OCI-LY7 (cell line): ENCODE measurements around the gene NRN1. TPM values are rescaled to one million over a fixed set of nuclear protein-coding genes. Genes with fewer than 3 reads are reported as not detected.

ENCODE experiments used
- BruUV-seq: library from RNA; stranded (reverse); fragments of 400-500 nt; replicated peaks from 2 replicates; lab custom pipeline; 2021; lab: Mats Ljungman, UMichigan
- CTCF ChIA-PET: fragments of 300-600 bp; sonication (Branson Sonifier 250); formaldehyde crosslinking; loops from one replicate; lab custom pipeline; 2022; ENCODE audit warnings: antibody characterized with exemption; ENCODE audit not compliant: unreplicated experiment; lab: Charles Lee
- POLR2A ChIA-PET: fragments of 300-600 bp; sonication (Branson Sonifier 250); formaldehyde crosslinking; loops from one replicate; lab custom pipeline; 2022; ENCODE audit warnings: antibody characterized with exemption; lab: Charles Lee
- DNase-seq: peaks from one replicate; pipeline ENCODE4 v3.0.0-alpha.2; 2015; ENCODE audit warnings: low spot score
- H2AFZ ChIP-seq: fragments of 200-600 bp; sonication (generic), shearing (Covaris generic); 2 replicates; pipeline ENCODE4 v1.6.1; 2014; ENCODE audit warnings: mild to moderate bottlenecking, antibody characterized with exemption, low read length, moderate library complexity
- H3K27ac ChIP-seq: fragments of 200-600 bp; sonication (generic); 2 replicates; pipeline ENCODE4 v1.5.1; 2014; ENCODE audit warnings: mixed run types, low read depth, mild to moderate bottlenecking, moderate library complexity, low read length, inconsistent platforms; ENCODE audit not compliant: poor library complexity, severe bottlenecking
- H3K36me3 ChIP-seq: fragments of 200-600 bp; sonication (generic); 2 replicates; pipeline ENCODE4 v1.6.1; 2014; ENCODE audit warnings: mild to moderate bottlenecking, antibody characterized with exemption, low read length, moderate library complexity, mixed read lengths; ENCODE audit not compliant: insufficient read depth
- H3K4me1 ChIP-seq: fragments of 200-600 bp; sonication (generic); 2 replicates; pipeline ENCODE4 v1.5.1; 2014; ENCODE audit warnings: mild to moderate bottlenecking, low read length; ENCODE audit not compliant: insufficient read depth, poor library complexity, severe bottlenecking
- H3K4me2 ChIP-seq: fragments of 200-600 bp; sonication (generic); 2 replicates; pipeline ENCODE4 v1.6.1; 2014; ENCODE audit warnings: mild to moderate bottlenecking, low read length
- H3K4me3 ChIP-seq: fragments of 200-600 bp; sonication (generic); 2 replicates; pipeline ENCODE4 v1.5.1; 2014; ENCODE audit warnings: mild to moderate bottlenecking, low read depth, low read length; ENCODE audit not compliant: poor library complexity, severe bottlenecking
- H3K79me2 ChIP-seq: fragments of 200-600 bp; sonication (generic); 2 replicates; pipeline ENCODE4 v1.6.1; 2016; ENCODE audit warnings: low read depth, mild to moderate bottlenecking, low read length, moderate library complexity, mixed read lengths; ENCODE audit not compliant: insufficient read depth
- H3K9me2 ChIP-seq: fragments of 200-600 bp; sonication (generic); 2 replicates; pipeline ENCODE4 v1.6.1; 2016; ENCODE audit warnings: mild to moderate bottlenecking, low read length, mixed read lengths; ENCODE audit not compliant: insufficient read depth
- H3K9me3 ChIP-seq: fragments of 200-600 bp; sonication (generic); 2 replicates; pipeline ENCODE4 v1.6.1; 2014; ENCODE audit warnings: mild to moderate bottlenecking, mixed run types, low read length, mixed read lengths
- H4K20me1 ChIP-seq: fragments of 200-600 bp; sonication (generic); 2 replicates; pipeline ENCODE4 v1.6.1; 2014; ENCODE audit warnings: mild to moderate bottlenecking, antibody characterized with exemption, low read length, moderate library complexity, mixed read lengths; ENCODE audit not compliant: insufficient read depth
- EZH2phosphoT487 ChIP-seq: fragments of 200-600 bp; sonication (generic); IDR thresholded peaks from 2 replicates; pipeline ENCODE4 v1.6.1; 2018; ENCODE audit warnings: low read depth, borderline replicate concordance, mild to moderate bottlenecking, mixed run types, antibody characterized with exemption, low read length, moderate library complexity, mixed read lengths
- intact Hi-C: fragments of 100-400 bp; cut with micrococcal nuclease; formaldehyde crosslinking; loops from one replicate; pipeline ENCODE4 v1.10.0; 2022; ENCODE audit not compliant: unreplicated experiment
- total RNA-seq, 2 experiments: library from RNA; depleted of rRNA in 1 of 2; stranded (reverse); fragments of >200 nt in 1 of 2; shearing (Covaris generic) in 1 of 2; gene quantifications; 2 replicates each; pipeline ENCODE4 v1.2.3, GENCODE V29; 2014 to 2022
- TF ChIP-seq, protein P1 (sequence below): fragments of 200-600 bp; sonication (generic); conservative IDR thresholded peaks from 2 replicates; pipeline ENCODE4 v1.5.1; 2014; ENCODE audit warnings: mild to moderate bottlenecking, antibody characterized with exemption, low read length, moderate library complexity, mixed read lengths

NRN1 gene
- total RNA-seq, 2 experiments from 2014 or later: 6.4 to 24.8 TPM

GRCh38 chr6:5960456-5960855 is 46.3 kb downstream of the NRN1 start:
- no peaks in the 10 kb centered on the region for H4K20me1 ChIP-seq
- no peak overlapping the region for H3K4me3 ChIP-seq
- no peak overlapping the region for H3K4me2 ChIP-seq
- H3K9me2 ChIP-seq: no peaks in the 10 kb centered on the region
- no TSS peak for BruUV-seq
- no peaks in the 10 kb centered on the region for H3K9me3 ChIP-seq
- no peak overlapping the region for H2AFZ ChIP-seq
- ChIA-PET CTCF (no interaction called here), POLR2A (interaction anchor here (0.8 kb wide), 1 partner anchor 24 kb away, joined by 3 read pairs; no protein-coding TSS in a partner anchor)
- no peaks in the 10 kb centered on the region for H3K79me2 ChIP-seq
- intact Hi-C loops: no loop called here
- no peak overlapping the region for H3K27ac ChIP-seq
- no peaks in the 10 kb centered on the region for H3K4me1 ChIP-seq
- TF ChIP-seq, protein P1, sequence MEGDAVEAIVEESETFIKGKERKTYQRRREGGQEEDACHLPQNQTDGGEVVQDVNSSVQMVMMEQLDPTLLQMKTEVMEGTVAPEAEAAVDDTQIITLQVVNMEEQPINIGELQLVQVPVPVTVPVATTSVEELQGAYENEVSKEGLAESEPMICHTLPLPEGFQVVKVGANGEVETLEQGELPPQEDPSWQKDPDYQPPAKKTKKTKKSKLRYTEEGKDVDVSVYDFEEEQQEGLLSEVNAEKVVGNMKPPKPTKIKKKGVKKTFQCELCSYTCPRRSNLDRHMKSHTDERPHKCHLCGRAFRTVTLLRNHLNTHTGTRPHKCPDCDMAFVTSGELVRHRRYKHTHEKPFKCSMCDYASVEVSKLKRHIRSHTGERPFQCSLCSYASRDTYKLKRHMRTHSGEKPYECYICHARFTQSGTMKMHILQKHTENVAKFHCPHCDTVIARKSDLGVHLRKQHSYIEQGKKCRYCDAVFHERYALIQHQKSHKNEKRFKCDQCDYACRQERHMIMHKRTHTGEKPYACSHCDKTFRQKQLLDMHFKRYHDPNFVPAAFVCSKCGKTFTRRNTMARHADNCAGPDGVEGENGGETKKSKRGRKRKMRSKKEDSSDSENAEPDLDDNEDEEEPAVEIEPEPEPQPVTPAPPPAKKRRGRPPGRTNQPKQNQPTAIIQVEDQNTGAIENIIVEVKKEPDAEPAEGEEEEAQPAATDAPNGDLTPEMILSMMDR: no peak
- TF ChIP-seq EZH2phosphoT487: no peak
- no peaks in the 10 kb centered on the region for H3K36me3 ChIP-seq
- no peak for DNase-seq

DNA sequence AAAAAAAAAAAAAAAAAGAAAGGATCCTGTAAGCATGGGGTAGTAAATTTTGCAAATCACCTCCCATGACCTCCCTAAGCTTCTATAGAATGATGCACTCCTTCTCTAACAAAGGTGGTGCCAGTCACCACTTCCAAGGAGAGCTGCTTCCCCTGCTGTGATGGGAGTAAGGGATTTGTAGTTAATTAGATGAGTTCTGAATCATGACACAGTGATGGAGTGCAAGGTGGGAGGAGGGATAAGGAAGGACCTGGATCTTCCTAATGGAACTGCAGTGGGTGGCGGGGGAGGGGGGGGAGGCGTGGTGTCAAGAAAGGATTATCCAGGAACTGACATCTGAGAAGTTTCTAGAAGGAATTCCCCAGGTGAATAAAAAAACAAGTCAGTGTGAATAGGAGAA is 47.8 kb downstream of the NRN1 start:
- Histone ChIP-seq H3K27ac (no peak overlapping the region), H3K4me2 (no peak overlapping the region), H2AFZ (no peak overlapping the region), H3K9me2 (no peaks in the 10 kb centered on the region), H4K20me1 (no peaks in the 10 kb centered on the region), H3K4me1 (no peaks in the 10 kb centered on the region), H3K4me3 (no peak overlapping the region), H3K36me3 (no peaks in the 10 kb centered on the region), H3K9me3 (no peaks in the 10 kb centered on the region), H3K79me2 (no peaks in the 10 kb centered on the region)
- ChIA-PET POLR2A (no interaction called here), CTCF (no interaction called here)
- intact Hi-C loops: no loop called here
- no peak for DNase-seq
- no TSS peak for BruUV-seq
- TF ChIP-seq, protein P1: no peak
- no peak for TF ChIP-seq EZH2phosphoT487

GRCh38 chr6:5956939-5957338 is 49.8 kb downstream of the NRN1 start:
- H3K4me1 ChIP-seq: no peaks in the 10 kb centered on the region
- H3K4me2 ChIP-seq: no peak overlapping the region
- no peak for TF ChIP-seq EZH2phosphoT487
- TF ChIP-seq, protein P1: 0 out of 2 replicates have a peak, but pooled peaks have one; percentile 17
- H3K9me2 ChIP-seq: no peaks in the 10 kb centered on the region
- no peaks in the 10 kb centered on the region for H4K20me1 ChIP-seq
- DNase-seq: no peak
- no peak overlapping the region for H3K27ac ChIP-seq
- H3K79me2 ChIP-seq: no peaks in the 10 kb centered on the region
- no TSS peak for BruUV-seq
- H2AFZ ChIP-seq: no peak overlapping the region
- intact Hi-C loops: no loop called here
- no peaks in the 10 kb centered on the region for H3K9me3 ChIP-seq
- CTCF ChIA-PET: no interaction called here
- H3K36me3 ChIP-seq: no peaks in the 10 kb centered on the region
- no peak overlapping the region for H3K4me3 ChIP-seq
- POLR2A ChIA-PET: interaction anchor here (0.7 to 1.2 kb wide), 3 partner anchors 11 to 20 kb away, joined by 3 read pairs; no protein-coding TSS in a partner anchor
